ENCODE data around the gene CAMKV.

The CAMKV gene

GRCh38 chr3:49898991-49899390 lies 29.3 kb upstream of the CAMKV start:
- FAIRE-seq, result no peak

GRCh38 chr3:49896345-49896744 lies 26.6 kb upstream of the CAMKV start:
- FAIRE-seq, result no peak
- no peak for DNase-seq (ENCODE audit: low spot score)

More at GRCh38 chr3:49898991-49899390, 29.3 kb upstream of the CAMKV start:
- DNase-seq (ENCODE audit: low spot score), result no peak

DNA sequence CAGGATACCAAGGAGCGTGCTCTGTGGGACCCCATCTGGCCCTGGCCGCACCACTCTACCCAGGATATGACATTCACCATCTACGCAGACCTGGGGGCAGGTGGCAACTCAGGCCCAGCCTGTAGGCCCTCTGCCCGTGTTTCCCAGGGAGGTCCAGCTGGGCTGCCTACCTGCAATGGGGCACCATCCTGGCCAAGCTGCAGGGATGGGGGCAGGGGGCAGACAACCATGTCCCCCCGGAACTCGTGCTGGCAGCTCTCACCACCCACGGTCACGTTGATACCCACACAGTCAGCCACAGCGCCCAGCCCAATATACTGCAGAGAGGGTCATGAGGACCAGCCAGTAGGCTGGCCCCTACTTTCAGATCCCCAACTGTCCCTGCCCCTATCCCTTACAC lies 26.1 kb upstream of the CAMKV start:
- FAIRE-seq (no peak), DNase-seq (ENCODE audit: low spot score) (no peak)

DNA sequence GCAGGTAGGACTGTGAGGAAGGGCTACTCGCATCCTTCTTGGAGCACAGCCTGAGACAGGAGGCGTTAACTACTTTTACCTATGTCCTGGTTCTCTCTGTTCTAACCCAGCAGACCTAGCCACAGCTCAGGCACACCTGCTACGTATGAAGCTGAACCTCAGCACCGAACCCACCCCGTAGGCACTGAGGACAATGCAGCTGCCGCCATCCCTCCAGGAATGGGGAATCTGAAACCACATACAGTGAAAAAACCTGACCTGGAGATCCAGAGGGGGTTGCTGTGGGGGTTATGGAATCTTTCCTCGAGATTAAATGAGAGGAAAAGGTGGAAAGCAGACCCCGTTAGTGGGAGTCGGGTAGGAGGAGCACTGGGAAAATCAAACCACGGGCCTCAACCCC lies 19.6 kb upstream of the CAMKV start:
- no peak for DNase-seq (ENCODE audit: low spot score)
- FAIRE-seq, result no peak

DNA sequence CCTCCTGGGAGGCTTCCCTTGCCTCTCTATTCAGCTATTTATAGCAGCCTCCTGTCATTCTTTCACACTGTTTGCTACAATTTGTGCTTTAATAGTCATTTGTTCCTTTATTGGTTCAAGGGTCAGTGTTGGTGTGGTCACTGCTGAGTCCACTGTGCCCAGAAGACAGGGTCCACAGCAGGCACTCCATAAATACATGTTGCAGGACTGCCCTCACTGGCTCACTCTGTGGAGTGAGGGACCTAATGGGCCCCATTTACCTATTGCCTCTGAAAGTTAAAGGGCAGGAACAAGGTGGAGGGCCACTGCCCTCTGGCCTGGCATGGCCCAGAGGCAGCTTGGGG lies 17.2 kb upstream of the CAMKV start:
- no peak for DNase-seq (ENCODE audit: low spot score)
- no peak for FAIRE-seq

GRCh38 chr3:49883998-49884397 lies 14.3 kb upstream of the CAMKV start:
- no peak for DNase-seq (ENCODE audit: low spot score)
- no peak for FAIRE-seq

DNA sequence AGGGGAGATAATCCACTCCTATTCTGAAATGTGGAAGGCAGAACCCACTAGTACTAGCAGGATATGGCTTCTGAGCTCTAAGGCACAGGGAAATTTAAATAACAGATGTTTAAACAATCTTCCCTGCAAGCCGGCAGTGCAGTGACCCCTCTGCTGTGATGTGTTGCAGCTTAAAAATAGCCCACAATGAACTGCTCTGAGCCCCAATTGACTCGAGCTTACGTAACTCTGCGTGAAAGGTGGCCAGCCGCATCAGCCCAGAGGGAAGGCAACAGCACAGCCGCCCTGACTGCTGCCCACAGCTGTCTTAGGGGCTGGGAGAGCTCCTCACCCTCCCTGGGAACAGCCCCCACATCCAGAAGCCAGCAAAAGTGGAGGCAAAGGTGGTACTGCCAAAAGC lies 12.5 kb upstream of the CAMKV start:
- DNase-seq (ENCODE audit: low spot score), result no peak
- FAIRE-seq, result no peak

DNA sequence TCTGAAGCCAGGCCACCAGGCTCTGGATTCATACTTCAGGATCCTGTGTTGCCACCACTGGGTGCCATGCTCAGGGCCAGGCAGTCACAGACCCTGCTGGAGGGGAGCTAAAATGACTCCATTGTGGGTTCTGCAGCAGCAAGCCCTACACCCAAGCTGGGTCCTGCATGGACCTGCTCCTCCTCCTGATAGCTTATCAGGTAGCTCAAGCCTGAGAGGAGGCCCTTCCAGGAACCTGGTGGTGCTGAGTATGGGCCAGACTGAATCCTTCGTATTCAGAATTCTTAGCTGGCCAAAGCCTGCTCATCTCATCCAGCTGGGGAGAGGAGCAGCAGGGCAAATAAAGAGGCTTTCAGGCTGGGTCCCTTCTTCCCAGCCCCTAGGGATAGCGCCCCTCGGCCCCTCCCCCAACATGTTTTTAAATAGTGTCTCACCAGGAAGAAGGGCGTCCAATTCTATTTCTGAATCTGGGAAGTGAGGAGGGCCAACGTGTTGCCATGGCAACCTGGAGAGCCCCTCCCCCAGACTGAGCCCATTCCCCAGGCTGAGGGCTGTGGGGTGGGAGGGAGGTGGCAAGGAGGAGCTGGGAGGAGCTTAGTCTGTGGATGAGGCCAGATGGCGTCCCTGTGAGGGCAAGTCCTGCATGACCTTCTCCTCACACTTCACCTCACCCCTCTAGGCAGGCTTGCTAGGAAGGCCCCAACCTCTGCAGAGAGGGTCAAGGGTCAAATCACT lies 11.0 kb upstream of the CAMKV start:
- FAIRE-seq (no peak), DNase-seq (ENCODE audit: low spot score) (no peak)

DNA sequence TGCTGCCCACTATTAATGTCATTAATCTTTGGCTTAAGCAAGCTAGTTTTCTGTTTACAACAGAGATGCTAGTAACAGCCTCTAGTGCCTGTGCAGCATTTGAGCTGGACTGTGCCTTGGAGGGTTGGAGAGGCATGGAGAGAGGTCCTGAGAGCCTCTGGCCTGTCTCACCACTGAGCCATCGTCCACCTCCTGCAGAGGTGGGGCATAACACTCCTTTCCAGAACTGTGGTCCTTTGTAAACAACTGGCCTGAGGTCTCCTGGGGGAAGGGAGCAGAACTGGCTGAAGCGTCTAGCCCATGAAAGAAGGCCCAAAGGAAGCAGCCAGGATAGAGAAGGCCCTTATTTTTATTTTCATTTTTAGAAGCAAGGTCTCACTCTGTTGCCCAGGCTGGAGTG lies 10.0 kb upstream of the CAMKV start:
- FAIRE-seq (no peak), DNase-seq (ENCODE audit: low spot score) (no peak)

DNA sequence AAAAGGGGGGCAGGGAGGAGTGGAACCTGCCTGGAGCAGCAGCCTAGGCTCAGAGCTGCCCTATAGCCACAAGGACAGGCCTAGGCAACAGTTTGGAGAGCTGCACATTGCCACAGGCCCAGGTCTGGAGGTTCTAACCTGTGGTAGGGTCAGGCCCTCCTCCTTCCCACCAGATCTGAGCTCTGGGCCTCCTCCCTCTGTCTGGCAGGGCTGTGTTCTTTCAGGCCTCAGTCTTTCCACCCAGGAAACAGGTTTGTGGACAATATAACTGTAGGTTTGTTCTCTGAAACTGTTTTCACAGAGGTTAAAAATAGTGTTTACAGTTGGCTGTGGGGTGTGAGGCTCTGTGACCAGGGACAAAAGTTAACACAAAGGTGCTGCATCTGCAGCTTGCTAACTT lies 9.0 kb upstream of the CAMKV start:
- no peak for DNase-seq (ENCODE audit: low spot score)
- no peak for FAIRE-seq

- no peak for DNase-seq (ENCODE audit: low spot score)
- no peak for FAIRE-seq
These were observed 8.0 kb upstream of the CAMKV start for GRCh38 chr3:49877716-49878115.

GRCh38 chr3:49876567-49876966 lies 6.9 kb upstream of the CAMKV start:
- DNase-seq (ENCODE audit: low spot score) (no peak), FAIRE-seq (no peak)

DNA sequence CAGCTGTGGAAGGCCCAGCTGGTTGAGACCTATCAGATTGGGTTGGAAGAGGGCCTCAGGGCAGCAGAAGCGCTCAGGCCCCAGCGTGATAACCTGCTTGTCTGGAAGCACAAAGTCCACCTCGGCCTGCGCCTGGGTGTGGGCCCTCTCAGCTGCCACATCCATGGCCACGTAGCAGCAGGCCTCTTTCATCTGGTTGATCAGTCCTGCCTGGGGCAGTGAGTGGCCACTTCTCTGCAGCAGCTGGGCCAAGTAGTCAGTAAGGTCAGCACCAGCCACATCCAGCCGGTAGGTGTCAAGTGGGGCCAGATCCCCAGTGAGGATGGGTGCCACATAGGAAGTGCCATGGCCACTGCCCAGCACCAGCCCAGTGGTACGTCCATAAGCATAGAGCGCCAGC lies 3.9 kb upstream of the CAMKV start:
- FAIRE-seq (no peak), DNase-seq (ENCODE audit: low spot score) (no peak)

DNA sequence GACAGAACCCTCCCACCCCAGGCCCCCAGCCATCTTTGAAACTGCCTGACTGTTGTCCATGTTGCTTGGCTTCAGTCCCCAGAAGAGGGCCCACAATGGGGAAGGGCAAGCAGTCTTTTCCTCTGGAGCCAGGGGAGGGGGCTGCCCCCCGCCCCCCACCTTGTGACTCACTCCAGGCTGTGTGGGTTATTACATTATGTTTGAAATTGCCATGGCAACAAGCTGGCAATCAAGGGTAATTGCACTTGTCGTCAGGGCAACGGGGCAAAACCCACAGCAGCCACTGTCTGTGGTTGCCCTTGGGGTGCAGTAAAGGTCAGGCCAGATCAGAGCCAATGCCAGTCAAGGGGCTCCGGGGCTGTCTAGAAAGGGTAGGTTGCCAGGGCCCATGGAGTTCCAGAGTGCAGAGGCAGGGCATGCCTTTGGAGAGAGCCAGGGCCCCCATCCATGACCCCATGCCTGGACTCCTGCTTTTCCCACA lies 3.1 kb upstream of the CAMKV start:
- no peak for FAIRE-seq
- DNase-seq (ENCODE audit: low spot score), result peak; percentile 4

DNA sequence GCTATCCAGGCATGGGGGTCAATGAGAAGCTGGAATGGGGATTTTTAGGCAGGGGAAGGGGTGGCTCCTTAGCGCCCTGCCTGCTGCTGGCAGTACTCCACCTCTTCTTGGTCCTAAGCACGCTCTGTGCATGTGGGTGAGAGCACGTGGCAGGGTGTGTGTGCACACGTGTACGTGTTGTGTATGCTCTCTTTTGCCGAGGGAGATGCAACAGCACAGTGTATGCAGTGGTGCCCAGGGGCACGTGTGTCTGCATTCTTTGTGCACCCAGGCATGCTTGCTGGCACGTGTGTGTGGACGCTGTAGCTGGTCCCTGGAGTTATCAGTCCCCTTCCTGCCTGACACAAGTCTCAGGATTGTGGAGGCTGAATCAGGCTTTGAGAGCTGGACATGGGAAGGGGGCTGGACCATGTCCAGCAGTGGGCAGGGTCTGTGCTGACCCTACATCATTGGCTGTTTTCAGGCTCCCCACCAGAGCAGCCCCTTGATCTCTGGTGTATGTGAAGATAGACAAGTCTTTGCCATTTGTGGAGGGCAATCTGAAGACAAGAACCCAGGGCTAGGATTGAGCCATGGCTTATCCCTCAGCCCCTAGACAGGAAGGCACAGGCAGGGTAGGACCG lies 1.9 kb upstream of the CAMKV start:
- no peak for DNase-seq (ENCODE audit: low spot score)

GRCh38 chr3:49868862-49869466 lies 742 bp downstream of the CAMKV start:
- no peak for DNase-seq (ENCODE audit: low spot score)
- FAIRE-seq, result no peak

More for the DNA sequence above, 1.9 kb upstream of the CAMKV start:
- FAIRE-seq, result no peak

DNA sequence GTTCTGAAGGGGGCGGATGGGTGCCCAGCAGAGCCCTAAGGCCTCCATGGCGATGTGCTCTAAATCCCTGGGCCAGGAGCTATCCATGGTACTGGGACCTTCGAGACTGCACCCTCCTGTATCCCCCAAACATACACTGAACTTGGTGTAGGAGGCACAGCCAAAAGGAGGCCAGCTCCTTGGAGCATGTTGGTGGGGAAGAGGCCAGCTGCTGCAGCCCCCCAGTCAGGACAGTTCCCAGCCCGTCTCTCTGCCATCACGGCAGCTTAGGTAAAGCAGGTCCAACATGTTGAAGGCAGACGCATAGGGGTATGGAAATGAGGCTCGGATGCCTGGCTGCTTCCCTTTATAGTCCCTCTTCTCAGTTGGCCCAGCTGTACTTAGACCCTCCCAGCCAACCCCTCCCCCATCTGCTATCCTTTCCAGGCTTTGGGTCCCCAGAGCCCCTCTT lies 1.8 kb downstream of the CAMKV start:
- DNase-seq (ENCODE audit: low spot score) (no peak), FAIRE-seq (no peak)

- no peak for FAIRE-seq
These were observed 2.3 kb downstream of the CAMKV start for GRCh38 chr3:49867400-49867799.

DNA sequence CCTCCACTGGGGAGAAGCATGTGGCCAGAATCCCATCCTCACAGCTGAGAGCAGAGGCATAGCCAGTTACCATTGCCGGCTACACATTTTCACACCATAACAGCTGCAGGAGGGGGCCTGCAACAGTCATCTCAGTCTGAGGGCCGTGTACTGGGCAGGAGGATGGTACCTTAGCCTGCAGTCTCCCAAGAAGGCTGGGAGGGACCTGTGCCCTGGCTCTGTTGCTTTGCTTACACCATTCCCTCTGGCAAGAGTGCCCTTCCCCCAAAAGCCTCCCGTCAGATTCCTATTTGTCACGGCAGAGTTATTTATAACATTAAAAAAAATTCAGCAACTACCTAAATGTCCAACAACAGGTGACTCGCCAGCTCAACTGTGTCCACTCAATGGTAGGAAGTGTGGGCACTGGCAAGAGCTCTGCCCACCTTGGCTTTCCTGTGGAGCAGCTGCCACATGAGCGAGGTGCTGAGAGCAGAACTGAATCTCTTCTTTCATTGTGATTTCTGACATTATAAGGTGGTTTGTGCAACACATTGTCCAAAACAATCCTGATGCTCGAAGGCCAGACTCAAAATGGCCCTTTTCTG lies 4.4 kb downstream of the CAMKV start:
- FAIRE-seq (no peak), DNase-seq (ENCODE audit: low spot score) (no peak)

More at GRCh38 chr3:49867400-49867799, 2.3 kb downstream of the CAMKV start:
- no peak for DNase-seq (ENCODE audit: low spot score)

GRCh38 chr3:49864505-49864904 lies 5.2 kb downstream of the CAMKV start:
- FAIRE-seq (no peak), DNase-seq (ENCODE audit: low spot score) (no peak)

DNA sequence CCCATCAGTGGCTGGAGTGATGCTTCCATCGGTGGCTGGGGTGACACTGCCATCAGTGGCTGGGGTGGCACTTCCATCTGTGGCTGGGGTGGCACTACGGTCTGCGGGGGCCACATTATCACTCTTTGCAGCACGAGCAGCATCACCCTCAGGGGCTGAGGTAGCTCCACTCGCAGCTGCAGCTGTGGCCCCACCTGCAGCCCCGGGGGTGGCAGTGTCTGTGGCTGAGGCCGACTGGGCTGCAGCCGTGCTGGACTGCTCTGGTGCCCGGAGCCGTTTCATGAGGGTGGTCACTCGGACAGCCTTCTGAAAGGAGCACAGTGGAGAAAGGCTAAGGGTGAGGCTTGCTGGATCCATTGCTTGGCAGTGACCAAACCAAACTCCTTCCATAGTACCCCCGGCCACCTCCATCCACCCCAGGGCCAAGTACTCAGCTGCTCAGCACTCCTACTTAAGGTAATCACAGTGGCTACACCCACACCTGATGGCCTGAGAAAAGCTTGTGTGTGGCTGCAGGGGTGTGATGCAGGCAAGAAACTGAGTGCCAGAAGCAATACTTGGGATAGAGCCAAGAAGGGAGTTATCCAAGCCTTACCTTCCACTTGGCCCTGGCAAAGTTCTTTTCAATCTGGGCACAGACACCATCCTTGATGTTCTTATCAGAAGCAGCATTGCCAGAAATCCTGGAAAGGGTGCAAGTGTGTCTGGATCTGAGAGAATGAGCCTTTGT lies 10.0 kb downstream of the CAMKV start:
- DNase-seq (ENCODE audit: low spot score), result no peak

More for the DNA sequence above, 10.0 kb downstream of the CAMKV start:
- FAIRE-seq, result no peak
